Measurements from ENCODE around the gene MAPK10. TPM values are rescaled to one million over a fixed set of nuclear protein-coding genes. Genes with fewer than 3 reads are reported as not detected.
"Not testable (repeated sequence)": the region's sequence is repeated elsewhere in the genome, so short reads cannot be mapped to it uniquely, and the experiment has no call there.

The MAPK10 gene
- total RNA-seq, 2 experiments from 2014 or later, result not detected

DNA sequence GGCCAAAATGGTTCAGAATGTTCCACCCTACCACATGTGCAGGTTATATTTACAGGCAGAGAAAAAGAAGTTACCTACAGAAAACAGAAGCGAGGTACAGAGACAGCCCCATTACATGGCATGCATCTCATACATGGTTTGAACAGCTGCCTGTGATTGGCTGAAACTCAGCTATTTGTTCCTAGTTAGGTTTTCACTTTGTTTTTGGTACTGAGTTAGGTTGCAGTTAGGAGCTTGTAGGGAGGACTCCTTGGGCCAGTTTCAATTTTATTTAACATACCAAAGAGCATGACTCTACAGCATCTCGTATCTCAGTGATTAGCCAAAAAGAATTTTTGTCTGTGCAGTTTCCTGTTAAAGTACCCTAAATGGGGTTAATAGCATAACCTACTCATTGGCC, 392.0 kb downstream of the MAPK10 start:
- Mint-ChIP-seq H3K4me1 (ENCODE audit: low read depth) (no peaks in the 10 kb centered on the region), H3K4me3 (no peak overlapping the region), H3K9me3 (ENCODE audit: insufficient read depth) (no peaks in the 10 kb centered on the region), H3K27me3 (ENCODE audit: low read depth) (no peaks in the 10 kb centered on the region), H3K36me3 (ENCODE audit: low read depth) (no peaks in the 10 kb centered on the region), H3K27ac (no peak overlapping the region)
- ChIA-PET POLR2A (no interaction called here), CTCF (interaction anchor here (1.4 kb wide), 1 partner anchor 32 kb away, joined by 3 read pairs; no protein-coding TSS in a partner anchor)
- DNase-seq (no peak), ATAC-seq (no peak)

DNA sequence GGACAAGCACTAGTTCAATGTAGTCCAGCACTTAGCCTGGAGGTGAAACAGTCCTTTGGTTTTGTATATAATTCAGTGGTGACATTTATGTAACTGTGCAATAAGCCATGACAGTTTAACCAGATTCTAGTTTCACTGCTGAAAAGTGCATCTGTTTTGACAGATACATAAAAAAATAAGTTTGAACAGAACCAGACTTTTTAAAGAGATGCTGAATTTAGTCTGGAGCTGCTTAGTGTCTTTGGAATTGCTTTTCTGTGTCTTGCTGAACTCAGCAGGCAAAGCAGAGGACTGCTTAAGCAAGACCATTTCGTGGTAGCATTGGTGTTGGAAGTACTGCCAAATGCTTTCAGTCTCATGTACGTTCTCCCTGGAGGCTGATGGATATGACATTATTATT, 393.5 kb downstream of the MAPK10 start:
- Mint-ChIP-seq H3K27ac (no peak overlapping the region), H3K36me3 (ENCODE audit: low read depth) (no peaks in the 10 kb centered on the region), H3K4me1 (ENCODE audit: low read depth) (no peaks in the 10 kb centered on the region), H3K9me3 (ENCODE audit: insufficient read depth) (no peaks in the 10 kb centered on the region), H3K27me3 (ENCODE audit: low read depth) (no peaks in the 10 kb centered on the region), H3K4me3 (no peak overlapping the region)
- ATAC-seq (no peak), DNase-seq (no peak)
- ChIA-PET POLR2A (no interaction called here), CTCF (no interaction called here)

GRCh38 chr4:85965529-85965928, 394.3 kb downstream of the MAPK10 start:
- CTCF ChIA-PET, result no interaction called here
- H3K4me1 Mint-ChIP-seq (ENCODE audit: low read depth), result no peaks in the 10 kb centered on the region
- H3K4me3 Mint-ChIP-seq, result no peak overlapping the region
- no peaks in the 10 kb centered on the region for H3K36me3 Mint-ChIP-seq (ENCODE audit: low read depth)
- no peaks in the 10 kb centered on the region for H3K9me3 Mint-ChIP-seq (ENCODE audit: insufficient read depth)
- POLR2A ChIA-PET, result no interaction called here
- no peak for DNase-seq
- no peak for ATAC-seq
- no peak overlapping the region for H3K27ac Mint-ChIP-seq
- no peaks in the 10 kb centered on the region for H3K27me3 Mint-ChIP-seq (ENCODE audit: low read depth)

DNA sequence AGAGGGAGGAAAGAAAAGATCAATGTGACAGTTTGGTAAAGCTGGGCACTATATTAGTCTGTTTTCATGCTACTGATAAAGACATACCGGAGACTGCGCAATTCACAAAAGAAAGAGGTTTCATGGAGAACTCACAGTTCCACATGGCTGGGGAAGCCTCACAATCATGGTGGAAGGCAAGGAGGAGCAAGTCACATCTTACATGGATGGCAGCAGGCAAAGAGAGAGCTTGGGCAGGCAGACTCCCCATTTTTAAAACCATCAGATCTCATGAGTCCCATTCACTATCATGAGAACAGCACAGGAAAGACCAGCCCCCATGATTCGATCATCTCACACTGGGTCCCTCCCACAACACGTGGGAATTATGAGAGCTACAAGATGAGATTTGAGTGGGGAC, 394.8 kb downstream of the MAPK10 start:
- H3K27ac Mint-ChIP-seq; ATAC-seq; DNase-seq; H3K4me3 Mint-ChIP-seq; H3K27me3 Mint-ChIP-seq (ENCODE audit: low read depth); H3K9me3 Mint-ChIP-seq (ENCODE audit: insufficient read depth); POLR2A ChIA-PET; CTCF ChIA-PET; H3K4me1 Mint-ChIP-seq (ENCODE audit: low read depth); H3K36me3 Mint-ChIP-seq (ENCODE audit: low read depth): not testable (repeated sequence)

DNA sequence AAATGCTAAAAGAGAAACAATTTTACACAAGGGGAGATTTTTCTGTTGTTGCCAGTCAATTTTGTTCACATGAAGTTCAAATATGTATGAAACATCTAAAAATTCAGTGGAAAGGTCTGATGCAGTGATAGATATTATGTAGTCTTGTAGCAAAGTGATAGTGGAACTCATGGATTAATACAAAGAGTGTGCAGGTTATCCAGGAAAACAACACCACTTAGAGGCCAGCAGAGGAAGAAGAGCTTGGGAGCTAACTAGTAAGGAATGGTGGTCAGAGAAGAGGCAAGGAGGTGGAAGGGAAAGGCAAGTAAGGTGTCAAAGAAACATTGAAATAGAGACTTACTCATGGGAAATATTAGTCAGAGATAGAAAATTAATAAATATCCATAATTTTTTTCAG, 395.6 kb downstream of the MAPK10 start:
- no peak overlapping the region for H3K4me3 Mint-ChIP-seq
- POLR2A ChIA-PET, result no interaction called here
- no peaks in the 10 kb centered on the region for H3K36me3 Mint-ChIP-seq (ENCODE audit: low read depth)
- H3K9me3 Mint-ChIP-seq (ENCODE audit: insufficient read depth), result no peaks in the 10 kb centered on the region
- DNase-seq, result no peak
- ATAC-seq, result no peak
- CTCF ChIA-PET, result no interaction called here
- no peak overlapping the region for H3K27ac Mint-ChIP-seq
- no peaks in the 10 kb centered on the region for H3K27me3 Mint-ChIP-seq (ENCODE audit: low read depth)
- no peaks in the 10 kb centered on the region for H3K4me1 Mint-ChIP-seq (ENCODE audit: low read depth)

DNA sequence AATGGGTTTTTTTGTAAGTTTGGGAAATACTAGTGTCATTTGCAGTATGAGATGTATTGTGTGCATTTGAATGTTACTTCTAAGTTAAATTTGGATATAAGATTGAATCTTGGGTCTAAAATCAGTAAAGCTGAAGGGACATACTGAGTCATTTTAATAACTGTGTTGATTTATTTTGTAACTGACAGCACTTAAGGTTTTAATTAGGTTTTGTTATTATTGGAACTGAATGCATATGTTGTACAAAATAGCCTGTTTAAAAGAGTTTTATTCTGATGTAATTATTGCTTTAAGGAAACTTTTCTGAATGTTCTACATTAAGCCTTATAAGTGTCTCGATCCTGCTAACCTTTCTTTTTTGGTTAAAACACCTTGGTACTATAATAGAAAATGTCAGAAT, 396.6 kb downstream of the MAPK10 start:
- POLR2A ChIA-PET, result no interaction called here

DNA sequence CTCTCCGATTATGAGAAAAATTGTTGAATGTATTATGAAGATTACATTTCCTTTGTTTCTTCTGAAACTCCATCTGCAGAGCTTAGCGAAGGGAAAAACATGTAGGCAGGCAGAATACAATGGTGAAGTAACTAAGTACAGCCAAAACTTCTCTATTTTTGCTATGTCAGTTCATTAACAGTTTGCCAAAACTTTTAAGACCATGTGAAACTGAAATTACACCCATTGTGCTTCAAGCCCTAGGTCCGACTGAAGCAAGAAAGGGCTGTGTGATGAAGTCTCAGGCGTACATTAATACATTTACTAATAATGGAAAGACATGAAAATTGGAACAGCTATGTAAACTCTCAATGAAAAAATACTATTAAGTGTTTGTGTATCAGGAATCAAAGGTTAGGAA, 398.0 kb downstream of the MAPK10 start:
- no peaks in the 10 kb centered on the region for H3K9me3 Mint-ChIP-seq (ENCODE audit: insufficient read depth)
- H3K4me3 Mint-ChIP-seq, result no peak overlapping the region
- ChIA-PET POLR2A (no interaction called here), CTCF (no interaction called here)
- no peaks in the 10 kb centered on the region for H3K36me3 Mint-ChIP-seq (ENCODE audit: low read depth)
- H3K4me1 Mint-ChIP-seq (ENCODE audit: low read depth), result no peaks in the 10 kb centered on the region
- no peak overlapping the region for H3K27ac Mint-ChIP-seq
- no peaks in the 10 kb centered on the region for H3K27me3 Mint-ChIP-seq (ENCODE audit: low read depth)
- DNase-seq (no peak), ATAC-seq (no peak)

More for the DNA sequence above, 396.6 kb downstream of the MAPK10 start:
- Mint-ChIP-seq H3K36me3 (ENCODE audit: low read depth) (no peaks in the 10 kb centered on the region), H3K4me3 (no peak overlapping the region), H3K27me3 (ENCODE audit: low read depth) (no peaks in the 10 kb centered on the region), H3K4me1 (ENCODE audit: low read depth) (no peaks in the 10 kb centered on the region), H3K9me3 (ENCODE audit: insufficient read depth) (no peaks in the 10 kb centered on the region), H3K27ac (no peak overlapping the region)
- DNase-seq, result no peak
- no peak for ATAC-seq
- CTCF ChIA-PET, result no interaction called here

DNA sequence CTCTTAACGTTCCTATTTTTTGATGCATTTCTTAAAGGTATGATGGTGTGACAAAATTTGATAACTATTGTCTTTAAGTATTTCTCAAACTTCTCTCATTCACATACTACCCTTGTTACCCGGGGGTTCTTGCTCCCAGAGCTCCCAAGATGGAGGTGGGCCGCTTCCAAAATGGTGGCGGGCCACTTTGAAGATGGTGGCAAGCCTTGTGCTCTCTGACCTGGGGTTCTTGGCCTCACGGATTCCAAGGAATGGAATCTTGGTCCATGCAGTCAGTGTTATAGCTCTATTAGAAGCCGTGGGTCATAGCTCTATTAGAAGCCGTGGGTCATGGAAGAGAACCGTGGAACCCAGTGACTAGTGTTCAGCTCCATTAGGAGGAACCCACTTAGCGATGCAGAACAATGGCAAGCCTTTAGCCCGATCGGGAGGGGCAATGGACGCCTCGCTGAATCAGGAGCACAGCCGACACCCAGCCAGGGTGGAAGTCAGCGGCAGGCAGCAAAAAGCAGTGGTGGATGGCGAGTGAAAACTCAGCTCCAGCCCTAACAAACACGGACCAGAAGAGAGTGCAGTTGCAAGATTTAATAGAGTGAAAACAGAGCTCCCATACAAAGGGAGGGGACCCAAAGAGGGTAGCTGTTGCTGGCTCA, 403.4 kb downstream of the MAPK10 start:
- no peak for DNase-seq
- Mint-ChIP-seq H3K36me3 (ENCODE audit: low read depth) (no peaks in the 10 kb centered on the region), H3K4me1 (ENCODE audit: low read depth) (no peaks in the 10 kb centered on the region), H3K9me3 (ENCODE audit: insufficient read depth) (no peaks in the 10 kb centered on the region), H3K27ac (no peak overlapping the region), H3K27me3 (ENCODE audit: low read depth) (no peaks in the 10 kb centered on the region), H3K4me3 (no peak overlapping the region)
- no peak for ATAC-seq
- CTCF ChIA-PET, result interaction anchor here (1.3 kb wide), 1 partner anchor 13 kb away, joined by 3 read pairs; no protein-coding TSS in a partner anchor
- POLR2A ChIA-PET, result no interaction called here

GRCh38 chr4:85955620-85956292, 404.1 kb downstream of the MAPK10 start:
- no peaks in the 10 kb centered on the region for H3K4me1 Mint-ChIP-seq (ENCODE audit: low read depth)
- CTCF ChIA-PET, result interaction anchor here (1.3 kb wide), 1 partner anchor 14 kb away, joined by 3 read pairs; no protein-coding TSS in a partner anchor
- DNase-seq, result no peak
- no peak for ATAC-seq
- no peaks in the 10 kb centered on the region for H3K27me3 Mint-ChIP-seq (ENCODE audit: low read depth)
- POLR2A ChIA-PET, result no interaction called here
- H3K36me3 Mint-ChIP-seq (ENCODE audit: low read depth), result no peaks in the 10 kb centered on the region
- H3K4me3 Mint-ChIP-seq, result no peak overlapping the region
- no peaks in the 10 kb centered on the region for H3K9me3 Mint-ChIP-seq (ENCODE audit: insufficient read depth)
- no peak overlapping the region for H3K27ac Mint-ChIP-seq

DNA sequence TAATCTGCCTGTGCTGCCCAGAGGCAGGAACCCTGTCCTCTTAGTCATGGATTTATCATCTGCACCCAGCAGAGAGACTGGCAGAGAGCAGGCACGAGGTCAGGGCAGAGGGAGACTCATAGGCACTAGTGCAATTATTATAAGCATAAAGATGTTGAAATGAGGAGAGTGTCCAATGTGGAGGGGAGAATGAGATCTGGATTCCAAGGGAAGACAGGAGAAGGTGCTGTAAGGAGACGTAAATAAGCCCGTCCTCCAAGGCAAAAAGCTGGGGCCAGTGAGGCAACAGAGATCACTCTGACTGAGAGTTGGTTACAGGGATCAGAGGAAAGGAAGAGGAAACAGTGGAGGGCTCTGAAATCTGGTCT, 406.2 kb downstream of the MAPK10 start:
- H3K27me3 Mint-ChIP-seq (ENCODE audit: low read depth), result no peaks in the 10 kb centered on the region
- ChIA-PET POLR2A (no interaction called here), CTCF (no interaction called here)
- H3K4me3 Mint-ChIP-seq, result no peak overlapping the region
- no peaks in the 10 kb centered on the region for H3K4me1 Mint-ChIP-seq (ENCODE audit: low read depth)
- no peaks in the 10 kb centered on the region for H3K36me3 Mint-ChIP-seq (ENCODE audit: low read depth)
- no peak overlapping the region for H3K27ac Mint-ChIP-seq
- no peaks in the 10 kb centered on the region for H3K9me3 Mint-ChIP-seq (ENCODE audit: insufficient read depth)
- ATAC-seq (no peak), DNase-seq (no peak)

- Mint-ChIP-seq H3K27me3 (ENCODE audit: low read depth) (no peaks in the 10 kb centered on the region), H3K9me3 (ENCODE audit: insufficient read depth) (no peaks in the 10 kb centered on the region), H3K36me3 (ENCODE audit: low read depth) (no peaks in the 10 kb centered on the region), H3K4me3 (no peak overlapping the region), H3K4me1 (ENCODE audit: low read depth) (no peaks in the 10 kb centered on the region), H3K27ac (no peak overlapping the region)
- ATAC-seq, result no peak
- CTCF ChIA-PET, result no interaction called here
- DNase-seq, result no peak
- POLR2A ChIA-PET, result no interaction called here
Measured at GRCh38 chr4:85952972-85953650, 406.7 kb downstream of the MAPK10 start.

DNA sequence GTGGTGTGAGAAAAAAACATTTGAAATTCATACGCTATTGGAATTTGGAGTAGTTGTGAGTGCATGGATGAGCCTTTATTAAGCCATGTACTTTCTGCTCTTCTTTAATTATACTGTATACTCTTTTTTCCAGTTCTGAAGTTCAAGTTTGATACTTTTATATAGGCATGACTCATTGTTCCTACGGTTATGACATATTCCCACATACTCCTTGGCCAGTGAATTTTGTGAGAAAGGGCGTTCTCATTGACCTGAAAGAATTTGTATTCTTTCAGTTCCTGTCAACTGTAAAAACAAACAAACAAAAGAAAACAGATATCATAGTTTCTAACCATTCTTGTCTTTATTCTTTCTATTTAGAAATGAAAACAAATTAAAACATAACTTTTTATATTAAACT, 407.3 kb downstream of the MAPK10 start:
- no peak overlapping the region for H3K27ac Mint-ChIP-seq

More for the DNA sequence above, 407.3 kb downstream of the MAPK10 start:
- ATAC-seq, result no peak
- Mint-ChIP-seq H3K4me1 (ENCODE audit: low read depth) (no peaks in the 10 kb centered on the region), H3K36me3 (ENCODE audit: low read depth) (no peaks in the 10 kb centered on the region), H3K9me3 (ENCODE audit: insufficient read depth) (no peaks in the 10 kb centered on the region), H3K27me3 (ENCODE audit: low read depth) (no peaks in the 10 kb centered on the region), H3K4me3 (no peak overlapping the region)
- no peak for DNase-seq
- CTCF ChIA-PET, result no interaction called here
- POLR2A ChIA-PET, result no interaction called here

All from activated CD8-positive, alpha-beta T cell treated with anti-CD3 and anti-CD28 coated beads, Interleukin-2, amount 10 ng/mL, durations not matched to agents 7 days and 5 days (primary cell).